ENCODE data around the gene MORN1.

Gene MORN1

DNA sequence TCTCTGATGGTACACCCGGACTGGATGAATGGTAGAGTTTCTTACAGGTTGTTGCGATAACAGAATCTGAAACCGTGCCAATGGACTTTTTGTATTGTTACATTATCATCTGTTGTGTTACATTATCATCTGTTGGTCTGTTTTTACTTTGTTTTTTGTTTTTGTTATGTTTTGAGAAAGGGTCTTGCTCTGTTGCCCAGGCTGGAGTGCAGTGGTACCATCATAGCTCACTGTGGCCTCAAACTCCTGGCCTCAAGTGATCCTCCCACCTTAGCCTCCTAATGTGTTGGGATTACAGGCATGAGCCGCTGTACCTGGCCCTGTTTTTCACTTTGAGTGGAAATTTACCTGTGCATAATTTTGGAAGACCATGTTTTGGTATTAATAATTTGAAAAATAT lies 31.2 kb upstream of the MORN1 start:
- TF ChIP-seq, protein P1, sequence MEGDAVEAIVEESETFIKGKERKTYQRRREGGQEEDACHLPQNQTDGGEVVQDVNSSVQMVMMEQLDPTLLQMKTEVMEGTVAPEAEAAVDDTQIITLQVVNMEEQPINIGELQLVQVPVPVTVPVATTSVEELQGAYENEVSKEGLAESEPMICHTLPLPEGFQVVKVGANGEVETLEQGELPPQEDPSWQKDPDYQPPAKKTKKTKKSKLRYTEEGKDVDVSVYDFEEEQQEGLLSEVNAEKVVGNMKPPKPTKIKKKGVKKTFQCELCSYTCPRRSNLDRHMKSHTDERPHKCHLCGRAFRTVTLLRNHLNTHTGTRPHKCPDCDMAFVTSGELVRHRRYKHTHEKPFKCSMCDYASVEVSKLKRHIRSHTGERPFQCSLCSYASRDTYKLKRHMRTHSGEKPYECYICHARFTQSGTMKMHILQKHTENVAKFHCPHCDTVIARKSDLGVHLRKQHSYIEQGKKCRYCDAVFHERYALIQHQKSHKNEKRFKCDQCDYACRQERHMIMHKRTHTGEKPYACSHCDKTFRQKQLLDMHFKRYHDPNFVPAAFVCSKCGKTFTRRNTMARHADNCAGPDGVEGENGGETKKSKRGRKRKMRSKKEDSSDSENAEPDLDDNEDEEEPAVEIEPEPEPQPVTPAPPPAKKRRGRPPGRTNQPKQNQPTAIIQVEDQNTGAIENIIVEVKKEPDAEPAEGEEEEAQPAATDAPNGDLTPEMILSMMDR (IDR thresholded peaks at IDR 0.05; ENCODE audit: low read depth, low read length) = no peak
- no peaks in the 10 kb centered on the region for H3K36me3 ChIP-seq
- no peak overlapping the region for H3K4me3 ChIP-seq (ENCODE audit: low read depth, low read length)
- no peak for DNase-seq
- H3K9me3 ChIP-seq (ENCODE audit: severe bottlenecking) = peaks cover 6% of the 10 kb centered on the region
- no peaks in the 10 kb centered on the region for H3K27me3 ChIP-seq (ENCODE audit: insufficient read depth, low read depth, severe bottlenecking)
- no peak overlapping the region for H3K27ac ChIP-seq

- no peaks in the 10 kb centered on the region for H3K36me3 ChIP-seq
- H3K27me3 ChIP-seq (ENCODE audit: insufficient read depth, low read depth, severe bottlenecking) = no peaks in the 10 kb centered on the region
- H3K4me3 ChIP-seq (ENCODE audit: low read depth, low read length) = no peak overlapping the region
- TF ChIP-seq, protein P1 (IDR thresholded peaks at IDR 0.05; ENCODE audit: low read depth, low read length) = no peak
- no peak overlapping the region for H3K27ac ChIP-seq
- peaks cover 6% of the 10 kb centered on the region for H3K9me3 ChIP-seq (ENCODE audit: severe bottlenecking)
- no peak for DNase-seq
These were observed 28.1 kb upstream of the MORN1 start for GRCh38 chr1:2419416-2419815.

DNA sequence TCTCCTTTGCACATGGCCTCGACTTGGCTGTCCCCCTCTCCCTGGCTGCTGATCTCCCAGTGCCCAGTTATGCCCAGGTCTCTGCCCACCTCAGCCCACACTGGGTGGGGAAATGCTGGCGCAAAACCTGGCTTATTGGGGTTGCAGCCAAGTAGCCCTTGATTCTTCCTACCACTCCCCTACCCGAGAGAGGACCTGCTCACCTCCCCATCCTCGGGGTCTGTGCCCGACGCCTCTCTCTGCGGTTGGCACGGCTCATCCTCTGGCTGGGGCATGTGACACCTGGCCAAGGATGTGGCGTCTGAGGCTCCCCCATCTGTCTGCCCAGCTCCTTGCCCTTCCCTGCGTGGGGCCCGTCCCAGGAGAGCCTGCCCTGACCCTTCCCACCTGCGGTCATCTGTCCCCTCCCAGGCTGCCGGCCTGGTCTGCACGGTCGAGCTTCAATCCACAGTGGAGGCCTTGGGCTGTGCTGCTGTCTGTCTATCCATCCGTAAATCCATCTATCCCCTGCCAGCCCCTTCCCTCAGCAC lies 27.5 kb upstream of the MORN1 start:
- H3K4me3 ChIP-seq (ENCODE audit: low read depth, low read length) = no peak overlapping the region
- H3K27me3 ChIP-seq (ENCODE audit: insufficient read depth, low read depth, severe bottlenecking) = no peaks in the 10 kb centered on the region
- peaks cover 6% of the 10 kb centered on the region for H3K9me3 ChIP-seq (ENCODE audit: severe bottlenecking)
- TF ChIP-seq, protein P1 (IDR thresholded peaks at IDR 0.05; ENCODE audit: low read depth, low read length) = no peak
- DNase-seq = no peak
- no peak overlapping the region for H3K27ac ChIP-seq
- no peaks in the 10 kb centered on the region for H3K36me3 ChIP-seq

GRCh38 chr1:2417833-2418225 lies 26.5 kb upstream of the MORN1 start:
- H3K27me3 ChIP-seq (ENCODE audit: insufficient read depth, low read depth, severe bottlenecking) = no peaks in the 10 kb centered on the region
- H3K9me3 ChIP-seq (ENCODE audit: severe bottlenecking) = no peaks in the 10 kb centered on the region
- TF ChIP-seq, protein P1 (IDR thresholded peaks at IDR 0.05; ENCODE audit: low read depth, low read length) = no peak
- H3K27ac ChIP-seq = no peak overlapping the region
- DNase-seq = no peak
- H3K36me3 ChIP-seq = no peaks in the 10 kb centered on the region
- H3K4me3 ChIP-seq (ENCODE audit: low read depth, low read length) = no peak overlapping the region

- H3K27ac ChIP-seq = no peak overlapping the region
- no peaks in the 10 kb centered on the region for H3K27me3 ChIP-seq (ENCODE audit: insufficient read depth, low read depth, severe bottlenecking)
- DNase-seq = no peak
- no peaks in the 10 kb centered on the region for H3K36me3 ChIP-seq
- H3K4me3 ChIP-seq (ENCODE audit: low read depth, low read length) = no peak overlapping the region
- no peaks in the 10 kb centered on the region for H3K9me3 ChIP-seq (ENCODE audit: severe bottlenecking)
- TF ChIP-seq, protein P1 (IDR thresholded peaks at IDR 0.05; ENCODE audit: low read depth, low read length) = no peak
These were observed 25.9 kb upstream of the MORN1 start for GRCh38 chr1:2417083-2417832.

DNA sequence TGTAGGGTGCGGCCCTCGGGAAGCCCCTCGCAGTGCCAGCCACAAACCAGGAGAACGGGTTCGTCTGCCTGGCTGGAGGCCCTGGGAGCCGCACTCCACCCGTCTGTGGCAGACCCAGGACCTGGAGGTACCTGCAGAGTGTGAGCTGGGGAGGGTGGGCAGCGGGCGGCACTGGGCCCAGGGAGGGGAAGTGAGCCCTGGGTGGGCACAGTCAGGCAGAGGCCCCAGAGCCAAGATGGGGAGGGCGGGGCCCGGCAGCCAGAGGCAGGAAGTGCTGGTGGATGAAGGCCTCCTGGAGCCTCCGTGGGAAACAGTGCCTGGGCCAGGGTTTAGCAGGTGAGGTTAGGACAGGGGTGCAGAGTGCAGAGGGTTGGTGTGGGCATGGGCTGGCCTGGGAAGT lies 25.0 kb upstream of the MORN1 start:
- no peaks in the 10 kb centered on the region for H3K36me3 ChIP-seq
- no peak overlapping the region for H3K27ac ChIP-seq
- DNase-seq = no peak
- TF ChIP-seq, protein P1 (IDR thresholded peaks at IDR 0.05; ENCODE audit: low read depth, low read length) = no peak
- H3K9me3 ChIP-seq (ENCODE audit: severe bottlenecking) = no peaks in the 10 kb centered on the region
- H3K4me3 ChIP-seq (ENCODE audit: low read depth, low read length) = no peak overlapping the region
- H3K27me3 ChIP-seq (ENCODE audit: insufficient read depth, low read depth, severe bottlenecking) = no peaks in the 10 kb centered on the region
